ENCODE measurements around the gene TRMT5. TPM values are rescaled to one million over a fixed set of nuclear protein-coding genes. Genes with fewer than 3 reads are reported as not detected.

TRMT5 gene, protein sequence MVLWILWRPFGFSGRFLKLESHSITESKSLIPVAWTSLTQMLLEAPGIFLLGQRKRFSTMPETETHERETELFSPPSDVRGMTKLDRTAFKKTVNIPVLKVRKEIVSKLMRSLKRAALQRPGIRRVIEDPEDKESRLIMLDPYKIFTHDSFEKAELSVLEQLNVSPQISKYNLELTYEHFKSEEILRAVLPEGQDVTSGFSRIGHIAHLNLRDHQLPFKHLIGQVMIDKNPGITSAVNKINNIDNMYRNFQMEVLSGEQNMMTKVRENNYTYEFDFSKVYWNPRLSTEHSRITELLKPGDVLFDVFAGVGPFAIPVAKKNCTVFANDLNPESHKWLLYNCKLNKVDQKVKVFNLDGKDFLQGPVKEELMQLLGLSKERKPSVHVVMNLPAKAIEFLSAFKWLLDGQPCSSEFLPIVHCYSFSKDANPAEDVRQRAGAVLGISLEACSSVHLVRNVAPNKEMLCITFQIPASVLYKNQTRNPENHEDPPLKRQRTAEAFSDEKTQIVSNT
- total RNA-seq = 15.8 and 17.4 TPM in 2 replicates

DNA sequence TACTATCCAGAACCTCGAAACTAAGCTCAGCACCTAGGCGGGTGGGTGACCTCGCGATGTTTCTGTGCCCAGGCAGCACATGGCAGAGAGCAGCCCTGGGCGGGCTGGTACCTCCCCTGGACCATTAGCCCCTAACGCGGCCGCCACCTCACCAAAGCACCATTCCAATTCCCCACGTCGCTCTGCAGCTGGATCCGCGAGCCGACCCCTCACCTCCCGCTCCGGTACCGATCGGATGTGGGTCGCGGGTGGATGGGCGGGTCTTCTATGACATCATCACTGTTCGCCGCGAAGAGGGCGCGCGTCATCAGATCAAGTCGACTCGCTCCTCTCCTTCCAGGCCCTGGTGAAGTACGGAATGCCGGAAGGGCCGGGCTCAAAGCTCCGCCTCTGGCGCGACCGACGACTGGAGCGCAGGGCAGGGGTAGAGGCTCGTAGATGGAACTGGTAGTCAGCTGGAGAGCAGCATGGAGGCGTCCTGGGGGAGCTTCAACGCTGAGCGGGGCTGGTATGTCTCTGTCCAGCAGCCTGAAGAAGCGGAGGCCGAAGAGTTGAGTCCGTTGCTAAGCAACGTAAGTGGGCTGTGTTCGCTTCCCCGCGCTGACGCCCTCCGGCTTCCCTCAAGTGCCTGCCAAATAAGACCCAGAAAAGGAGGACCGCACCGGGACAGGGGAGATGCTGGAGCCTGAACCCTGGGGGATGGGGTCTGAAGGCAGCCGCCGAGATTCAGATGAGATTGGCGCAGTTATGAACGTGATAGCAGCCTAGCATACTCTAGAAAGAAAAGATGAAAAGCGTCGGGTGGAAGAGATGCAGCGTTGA lies at the start of gene TRMT5, which contains the start of gene SLC38A6:
Gene TRMT5 (minus strand): TSS at position 269 of the 822 bp plus-strand sequence. CDS start 106 bp downstream, at position 163.
Gene SLC38A6 (plus strand): TSS at position 435 of the 822 bp plus-strand sequence. CDS start 33 bp downstream, at position 468.

Small RNAs within 50 kb of the gene (small RNA-seq; reads per million reads assigned to genes)
- not detected for gene RNU6-398P

Other genes with a start within 250 kb of the TRMT5 start
- 91.7 and 101 TPM in 2 replicates for gene MNAT1, start 246.3 kb downstream of the TRMT5 start, total RNA-seq
- 46.3 and 51.9 TPM in 2 replicates for gene SLC38A6, start 166 bp upstream of the TRMT5 start, total RNA-seq